AG04449 (cell line): ENCODE data around the gene ZBTB24.
A peak's percentile ranks its signal among the peaks of the same experiment; 100 is the strongest.

Source experiments
- CTCF ChIA-PET: fragments of 350-600 bp; formaldehyde crosslinking; extraction: SDS; loops from one replicate; lab custom pipeline; 2021; ENCODE audit warnings: antibody characterized with exemption; lab: Yijun Ruan, JAX
- POLR2A ChIA-PET: fragments of 400-600, 350-600 bp; formaldehyde crosslinking; extraction: SDS; loops from one replicate; lab custom pipeline; 2020; ENCODE audit warnings: antibody characterized with exemption, inconsistent platforms; lab: Yijun Ruan, JAX
- DNase-seq: peaks from one replicate; pipeline ENCODE4 v3.0.0-alpha.2; 2010; ENCODE audit warnings: low read depth, low spot score
- H3K4me3 ChIP-seq: 2 replicates; pipeline ENCODE4 v1.5.1; 2011; ENCODE audit warnings: low read depth, mild to moderate bottlenecking, control low read depth, low read length
- TF ChIP-seq, protein P1 (sequence below): IDR thresholded peaks from one replicate; pipeline ENCODE4 v1.5.1; 2011; ENCODE audit warnings: mild to moderate bottlenecking, moderate library complexity, low read length, control low read depth, inconsistent platforms; ENCODE audit not compliant: insufficient read depth; ENCODE audit errors: missing control alignments

Gene ZBTB24

DNA sequence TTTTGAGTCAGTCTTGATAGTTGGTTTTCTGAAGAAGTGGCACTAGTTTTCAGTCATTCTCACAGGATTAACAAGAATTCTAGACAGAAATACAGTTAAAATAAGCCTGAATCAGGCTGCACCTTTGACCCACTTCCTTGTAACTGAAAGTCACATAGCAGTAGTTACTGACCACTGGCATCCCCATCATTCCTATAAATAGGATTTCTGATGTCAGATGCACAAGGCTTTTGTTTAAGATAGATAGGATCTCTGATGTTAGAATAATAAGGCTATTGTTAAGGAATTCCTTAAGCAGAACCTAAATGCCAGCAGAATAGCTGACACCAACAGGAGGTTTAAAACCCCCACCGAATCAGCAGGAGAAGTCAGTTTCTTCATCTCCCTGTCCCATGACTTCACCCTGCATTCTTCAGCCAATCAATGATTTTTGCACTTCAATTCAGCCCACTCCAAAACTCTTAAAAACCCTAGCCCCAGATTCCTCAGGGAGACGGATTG lies 30.6 kb upstream of the ZBTB24 start:
- POLR2A ChIA-PET, result no interaction called here
- peak; percentile 7 for DNase-seq
- H3K4me3 ChIP-seq, result no peak overlapping the region
- CTCF ChIA-PET, result no interaction called here
- TF ChIP-seq, protein P1, sequence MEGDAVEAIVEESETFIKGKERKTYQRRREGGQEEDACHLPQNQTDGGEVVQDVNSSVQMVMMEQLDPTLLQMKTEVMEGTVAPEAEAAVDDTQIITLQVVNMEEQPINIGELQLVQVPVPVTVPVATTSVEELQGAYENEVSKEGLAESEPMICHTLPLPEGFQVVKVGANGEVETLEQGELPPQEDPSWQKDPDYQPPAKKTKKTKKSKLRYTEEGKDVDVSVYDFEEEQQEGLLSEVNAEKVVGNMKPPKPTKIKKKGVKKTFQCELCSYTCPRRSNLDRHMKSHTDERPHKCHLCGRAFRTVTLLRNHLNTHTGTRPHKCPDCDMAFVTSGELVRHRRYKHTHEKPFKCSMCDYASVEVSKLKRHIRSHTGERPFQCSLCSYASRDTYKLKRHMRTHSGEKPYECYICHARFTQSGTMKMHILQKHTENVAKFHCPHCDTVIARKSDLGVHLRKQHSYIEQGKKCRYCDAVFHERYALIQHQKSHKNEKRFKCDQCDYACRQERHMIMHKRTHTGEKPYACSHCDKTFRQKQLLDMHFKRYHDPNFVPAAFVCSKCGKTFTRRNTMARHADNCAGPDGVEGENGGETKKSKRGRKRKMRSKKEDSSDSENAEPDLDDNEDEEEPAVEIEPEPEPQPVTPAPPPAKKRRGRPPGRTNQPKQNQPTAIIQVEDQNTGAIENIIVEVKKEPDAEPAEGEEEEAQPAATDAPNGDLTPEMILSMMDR, result no peak

DNA sequence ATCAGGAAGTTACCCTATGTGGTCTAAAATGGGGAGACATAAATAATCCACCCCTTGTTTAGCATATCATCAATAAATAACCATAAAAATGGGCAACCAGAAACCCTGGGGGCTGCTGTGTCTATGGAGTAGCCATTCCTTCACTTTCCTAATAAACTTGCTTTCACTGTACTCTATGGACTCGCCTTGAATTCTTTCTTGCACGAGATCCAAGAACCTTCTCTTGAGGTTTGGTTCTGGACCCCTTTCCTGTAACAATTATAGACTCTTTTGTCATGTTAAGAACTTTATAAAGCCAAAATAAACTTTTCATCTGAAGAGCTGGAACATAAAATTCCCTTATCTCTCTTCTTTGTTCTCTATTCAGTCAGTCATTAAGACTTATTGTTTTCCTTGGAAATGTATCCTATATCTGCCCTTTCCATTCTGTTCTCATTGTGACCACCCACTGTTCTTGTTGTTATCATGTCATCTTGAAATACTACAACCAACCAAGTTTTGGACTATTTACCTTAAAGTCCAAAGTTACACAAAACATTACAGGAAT lies 29.3 kb upstream of the ZBTB24 start:
- POLR2A ChIA-PET, result no interaction called here
- TF ChIP-seq, protein P1, result no peak
- no peak for DNase-seq
- CTCF ChIA-PET, result no interaction called here
- H3K4me3 ChIP-seq, result no peak overlapping the region

DNA sequence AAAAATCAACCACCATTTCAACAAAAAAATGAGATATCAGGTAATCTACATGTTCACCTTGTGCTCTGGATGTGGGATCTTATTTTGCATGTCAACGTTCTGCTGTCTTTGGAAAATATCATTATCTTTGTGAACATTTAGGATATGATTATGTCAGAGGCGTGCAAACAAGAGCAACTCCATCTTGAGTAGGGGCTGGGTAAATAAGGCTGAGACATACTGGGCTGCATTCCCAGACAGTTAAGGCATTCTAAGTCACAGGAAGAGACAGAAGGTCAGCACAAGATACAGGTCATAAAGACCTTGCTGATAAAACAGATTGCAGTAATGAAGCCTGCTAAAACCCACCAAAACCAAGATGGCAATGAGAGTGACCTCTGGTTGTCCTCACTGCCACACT lies 28.8 kb upstream of the ZBTB24 start:
- CTCF ChIA-PET, result no interaction called here
- DNase-seq, result no peak
- TF ChIP-seq, protein P1, result no peak
- H3K4me3 ChIP-seq, result no peak overlapping the region
- POLR2A ChIA-PET, result no interaction called here

DNA sequence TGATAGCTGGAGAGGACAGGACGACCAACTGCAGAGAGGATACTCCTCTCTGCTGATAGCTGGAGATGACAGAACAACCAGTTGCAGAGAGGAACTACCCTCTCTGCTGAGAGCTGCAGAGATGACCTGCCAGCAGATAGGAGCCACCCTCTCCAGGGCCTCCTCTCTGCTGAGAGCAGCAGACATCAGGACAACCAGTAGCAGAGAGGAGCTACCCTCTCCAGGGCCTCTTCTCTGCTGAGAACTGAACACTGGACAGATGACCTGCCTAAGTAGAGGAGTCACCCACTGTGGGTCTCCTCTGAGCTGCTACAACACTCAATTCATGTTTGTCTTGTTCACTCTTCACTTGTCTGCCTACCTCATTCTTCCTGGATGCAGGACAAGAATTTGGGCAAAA lies 27.3 kb upstream of the ZBTB24 start:
- DNase-seq, result no peak
- ChIA-PET POLR2A (no interaction called here), CTCF (interaction anchor here (1.0 kb wide), 1 partner anchor 529 kb away, joined by 3 read pairs; no protein-coding TSS in a partner anchor)
- TF ChIP-seq, protein P1, result no peak
- H3K4me3 ChIP-seq, result no peak overlapping the region

DNA sequence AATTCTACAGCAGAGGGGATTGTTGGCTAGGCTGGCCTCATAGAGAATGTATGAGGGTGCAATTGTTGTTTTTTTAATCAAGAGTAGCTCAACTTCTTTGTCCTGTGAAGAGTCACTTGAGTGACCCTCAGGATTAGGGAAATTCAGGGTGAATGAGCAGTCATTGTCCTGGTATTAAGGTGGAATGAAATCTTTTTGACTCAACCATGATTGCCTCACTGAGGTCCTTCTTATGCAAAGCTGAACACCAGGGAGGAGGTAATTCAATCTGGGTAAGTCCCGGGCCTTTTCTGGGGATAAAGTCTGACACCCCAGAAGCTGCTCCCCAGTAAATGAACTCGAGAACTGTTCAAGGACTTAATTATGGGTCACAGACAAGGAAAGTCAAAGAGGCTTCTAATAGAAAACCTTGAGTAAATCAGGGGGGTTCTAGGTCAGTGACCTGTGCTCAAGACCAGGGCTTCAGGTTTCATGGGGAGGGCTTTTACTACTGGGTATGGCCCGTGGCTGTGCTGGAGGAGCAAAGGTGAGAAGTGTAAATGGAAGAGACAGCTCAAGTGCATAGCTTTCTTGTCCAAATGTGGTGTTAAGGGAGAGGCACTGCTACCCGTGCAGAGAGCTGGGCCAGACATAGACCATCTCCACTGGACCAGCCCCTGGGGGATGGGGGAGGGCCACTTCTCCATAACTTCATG lies 25.3 kb upstream of the ZBTB24 start:
- DNase-seq, result no peak
- POLR2A ChIA-PET, result no interaction called here
- no peak overlapping the region for H3K4me3 ChIP-seq
- CTCF ChIA-PET, result no interaction called here
- TF ChIP-seq, protein P1, result no peak

DNA sequence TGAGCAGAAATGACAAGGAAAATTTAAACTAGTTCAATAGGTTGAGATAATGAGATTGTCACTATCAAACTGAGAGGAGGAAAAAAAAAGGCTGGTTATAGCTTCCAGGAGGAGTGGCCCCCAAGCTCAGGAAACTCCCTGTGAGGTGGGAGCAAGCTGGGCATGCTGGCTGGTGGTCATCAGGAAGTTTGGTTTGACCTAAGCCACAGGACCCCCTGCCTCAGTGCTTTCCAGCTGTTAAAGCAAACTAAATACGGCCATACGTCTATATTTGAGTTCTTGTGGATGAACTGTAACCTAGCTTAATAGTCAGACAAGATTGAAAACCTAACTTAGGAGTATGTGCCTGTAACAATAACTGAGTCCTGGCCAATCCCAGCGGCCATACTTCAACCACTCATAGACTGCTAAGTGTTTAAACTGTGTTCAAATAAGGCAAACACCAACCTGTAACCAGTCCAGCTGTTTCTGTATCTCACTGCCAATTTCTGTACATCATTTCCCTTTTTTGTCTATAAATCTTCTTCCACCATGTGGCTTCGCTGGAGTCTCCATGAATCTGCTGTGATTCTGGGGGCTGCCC lies 24.6 kb upstream of the ZBTB24 start:
- TF ChIP-seq, protein P1, result no peak
- H3K4me3 ChIP-seq, result no peak overlapping the region
- no peak for DNase-seq
- ChIA-PET CTCF (interaction anchor here (1.3 kb wide), 1 partner anchor 19 kb away, joined by 5 read pairs; no protein-coding TSS in a partner anchor), POLR2A (no interaction called here)
